H9 (cell line): ENCODE measurements around the gene ABCD3. TPM values are rescaled to one million over a fixed set of nuclear protein-coding genes. Genes with fewer than 3 reads are reported as not detected.

ENCODE experiments used
- DNase-seq: peaks from one replicate; pipeline ENCODE4 v3.0.0-alpha.2; 2017
- H2AFZ ChIP-seq: one replicate; pipeline ENCODE4 v1.6.1; 2013; ENCODE audit warnings: mild to moderate bottlenecking, low read length, control low read depth, moderate library complexity
- H2AK5ac ChIP-seq: 2 replicates; pipeline ENCODE4 v1.6.1; 2013; ENCODE audit warnings: low read length, control low read depth, mixed read lengths; ENCODE audit not compliant: insufficient read length
- H2BK120ac ChIP-seq: one replicate; pipeline ENCODE4 v1.6.1; 2013; ENCODE audit warnings: low read depth, mild to moderate bottlenecking, low read length, control low read depth, inconsistent platforms; ENCODE audit not compliant: poor library complexity, severe bottlenecking
- H2BK12ac ChIP-seq: 2 replicates; pipeline ENCODE4 v1.6.1; 2013; ENCODE audit warnings: low read length, control low read depth, mixed read lengths, low read depth; ENCODE audit not compliant: insufficient read length
- H2BK15ac ChIP-seq: 2 replicates; pipeline ENCODE4 v1.6.1; 2013; ENCODE audit warnings: low read depth, low read length, control low read depth
- H2BK20ac ChIP-seq: one replicate; pipeline ENCODE4 v1.6.1; 2013; ENCODE audit warnings: low read depth, mild to moderate bottlenecking, low read length, control low read depth, inconsistent platforms; ENCODE audit not compliant: poor library complexity, severe bottlenecking
- H2BK5ac ChIP-seq: 2 replicates; pipeline ENCODE4 v1.6.1; 2013; ENCODE audit warnings: low read length, control low read depth, mixed read lengths; ENCODE audit not compliant: insufficient read length
- H3K14ac ChIP-seq: 2 replicates; pipeline ENCODE4 v1.6.1; 2013; ENCODE audit warnings: low read length, control low read depth; ENCODE audit not compliant: insufficient read depth
- H3K18ac ChIP-seq: 2 replicates; pipeline ENCODE4 v1.6.1; 2013; ENCODE audit warnings: low read depth, mild to moderate bottlenecking, mixed read lengths, low read length, control low read depth; ENCODE audit not compliant: insufficient read length
- H3K23ac ChIP-seq: 2 replicates; pipeline ENCODE4 v1.6.1; 2013; ENCODE audit warnings: low read length, control low read depth, mixed read lengths, low read depth; ENCODE audit not compliant: insufficient read length
- H3K23me2 ChIP-seq: 2 replicates; pipeline ENCODE4 v1.6.1; 2013; ENCODE audit warnings: low read depth, mild to moderate bottlenecking, mixed read lengths, low read length, control low read depth; ENCODE audit not compliant: insufficient read length, poor library complexity, severe bottlenecking
- H3K27ac ChIP-seq: 2 replicates; pipeline ENCODE4 v1.5.1; 2013; ENCODE audit warnings: low read length, control low read depth, mixed read lengths, low read depth; ENCODE audit not compliant: insufficient read length
- H3K27me3 ChIP-seq: 2 replicates; pipeline ENCODE4 v1.6.1; 2013; ENCODE audit warnings: low read length, control low read depth, inconsistent platforms; ENCODE audit not compliant: insufficient read depth
- H3K4ac ChIP-seq: 2 replicates; pipeline ENCODE4 v1.6.1; 2013; ENCODE audit warnings: low read depth, mild to moderate bottlenecking, control low read depth, inconsistent platforms, low read length, moderate library complexity
- H3K4me1 ChIP-seq: 2 replicates; pipeline ENCODE4 v1.6.1; 2013; ENCODE audit warnings: low read length, control low read depth, inconsistent platforms; ENCODE audit not compliant: insufficient read depth
- H3K4me2 ChIP-seq: 2 replicates; pipeline ENCODE4 v1.6.1; 2013; ENCODE audit warnings: low read length, control low read depth, mixed read lengths; ENCODE audit not compliant: insufficient read length, insufficient read depth
- H3K56ac ChIP-seq: 2 replicates; pipeline ENCODE4 v1.6.1; 2013; ENCODE audit warnings: low read depth, mild to moderate bottlenecking, mixed read lengths, low read length, control low read depth; ENCODE audit not compliant: insufficient read length
- H3K79me1 ChIP-seq: 2 replicates; pipeline ENCODE4 v1.6.1; 2013; ENCODE audit warnings: low read depth, mild to moderate bottlenecking, moderate library complexity, low read length, control low read depth, inconsistent platforms; ENCODE audit not compliant: insufficient read depth, poor library complexity, severe bottlenecking
- H3K79me2 ChIP-seq: 2 replicates; pipeline ENCODE4 v1.6.1; 2013; ENCODE audit warnings: low read length, control low read depth, inconsistent platforms; ENCODE audit not compliant: insufficient read depth
- H3K9ac ChIP-seq: 2 replicates; pipeline ENCODE4 v1.6.1; 2013; ENCODE audit warnings: low read length, control low read depth, mixed read lengths; ENCODE audit not compliant: insufficient read length; ENCODE audit errors: extremely low read depth
- H3K9me3 ChIP-seq: one replicate; pipeline ENCODE4 v1.6.1; 2013; ENCODE audit warnings: low read depth, low read length, inconsistent platforms; ENCODE audit not compliant: control insufficient read depth
- H3T11ph ChIP-seq: one replicate; pipeline ENCODE4 v1.6.1; 2013; ENCODE audit warnings: mild to moderate bottlenecking, low read length, control low read depth, inconsistent platforms
- H4K20me1 ChIP-seq: one replicate; pipeline ENCODE4 v1.6.1; 2013; ENCODE audit not compliant: control insufficient read depth, insufficient read length, insufficient read depth
- H4K5ac ChIP-seq: 2 replicates; pipeline ENCODE4 v1.6.1; 2013; ENCODE audit warnings: low read depth, mild to moderate bottlenecking, mixed read lengths, low read length, control low read depth; ENCODE audit not compliant: insufficient read length
- H4K8ac ChIP-seq: replicated peaks from 2 replicates; pipeline ENCODE4 v1.6.1; 2013; ENCODE audit warnings: low read length, control low read depth, mixed read lengths, low read depth; ENCODE audit not compliant: insufficient read length
- H4K91ac ChIP-seq: 2 replicates; pipeline ENCODE4 v1.6.1; 2013; ENCODE audit warnings: low read depth, mild to moderate bottlenecking, moderate library complexity, mixed read lengths, low read length, control low read depth; ENCODE audit not compliant: insufficient read length
- H3K27ac Mint-ChIP-seq, 3 experiments: 2 replicates in 2 of 3; 3 replicates in 1 of 3; pipeline ENCODE4 v1.8.0; 2020 to 2021; ENCODE audit warnings: mixed read lengths in 3 of 3, mild to moderate bottlenecking in 1 of 3, moderate library complexity in 1 of 3
- H3K27me3 Mint-ChIP-seq: 2 replicates; pipeline ENCODE4 v1.8.0; 2021; ENCODE audit warnings: low read depth, mild to moderate bottlenecking, moderate library complexity, mixed read lengths
- H3K36me3 Mint-ChIP-seq, 3 experiments: 2 replicates in 2 of 3; 3 replicates in 1 of 3; pipeline ENCODE4 v1.8.0; 2020 to 2021; ENCODE audit warnings: low read depth in 3 of 3, mixed read lengths in 3 of 3; ENCODE audit not compliant: insufficient read depth in 1 of 3
- H3K4me1 Mint-ChIP-seq, 2 experiments: 2 replicates each; pipeline ENCODE4 v1.8.0; 2020; ENCODE audit warnings: mixed read lengths in 2 of 2
- H3K4me3 Mint-ChIP-seq, 2 experiments: 2 replicates in 1 of 2; 3 replicates in 1 of 2; pipeline ENCODE4 v1.8.0; 2020 to 2021; ENCODE audit warnings: mild to moderate bottlenecking in 2 of 2, mixed read lengths in 2 of 2, moderate library complexity in 1 of 2
- H3K9me3 Mint-ChIP-seq, 2 experiments: 2 replicates in 1 of 2; 3 replicates in 1 of 2; pipeline ENCODE4 v1.8.0; 2020; ENCODE audit warnings: mild to moderate bottlenecking in 2 of 2, mixed read lengths in 2 of 2, moderate library complexity in 1 of 2
- WGBS: extraction: QIAGEN DNeasy Blood & Tissue Kit; methylation state at CpG from one replicate; pipeline ENCODE4 v1.1.7; 2013; ENCODE audit warnings: missing lambda C conversion rate, low lambda C conversion rate, mixed read lengths; ENCODE audit not compliant: insufficient read length; ENCODE audit errors: extremely low coverage; 5-methylcytosine and 5-hydroxymethylcytosine counted together
- total RNA-seq: library from RNA; stranded (reverse); gene quantifications from 2 replicates; pipeline ENCODE4 v1.2.1, GENCODE V29; 2021
- TF ChIP-seq, protein P1 (sequence below): fragments of 200-600 bp; sonication (generic); conservative IDR thresholded peaks from 3 replicates; pipeline ENCODE4 v1.8.0; 2021; ENCODE audit warnings: antibody characterized with exemption, mild to moderate bottlenecking

Gene ABCD3
- total RNA-seq, 1 experiment from 2014 or later, result 32.0 TPM

DNA sequence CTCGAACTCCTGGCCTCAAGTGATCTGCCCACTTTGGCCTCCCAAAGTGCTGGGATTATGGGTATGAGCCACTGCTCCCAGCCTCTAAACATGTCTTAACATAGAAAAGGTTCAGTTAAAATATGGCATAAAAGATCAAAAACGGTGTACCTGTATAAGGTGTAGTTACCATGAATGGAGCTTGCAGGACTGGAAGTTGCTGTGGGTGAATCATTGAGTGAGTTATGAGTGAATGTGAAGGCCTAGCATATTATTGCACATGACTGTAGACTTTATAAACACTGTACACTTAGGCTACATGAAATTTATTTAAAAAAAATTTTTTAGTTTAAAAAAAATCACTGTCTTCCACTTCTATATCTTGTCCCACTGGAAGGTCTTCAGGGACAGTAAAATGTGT is 15.7 kb downstream of the ABCD3 start:
- peaks cover 21 to 37% (median 24%) of the 10 kb centered on the region in 3 experiments for H3K36me3 Mint-ChIP-seq
- H3K27ac ChIP-seq, result no peak overlapping the region
- peaks cover 1% of the 10 kb centered on the region; the same call in 1 of the 2 replicates for H3K79me2 ChIP-seq
- DNase-seq, result no peak
- H3K27me3 ChIP-seq, result no peaks in the 10 kb centered on the region
- no peak overlapping the region for H3K23ac ChIP-seq
- no CpG with 5 or more reads among the region's 2 CpGs for WGBS
- no peaks in the 10 kb centered on the region for H3K4me1 ChIP-seq
- H3K27ac Mint-ChIP-seq, result no peak overlapping the region
- no peak overlapping the region for H3K14ac ChIP-seq
- H3K9me3 ChIP-seq, result no peaks in the 10 kb centered on the region
- H4K20me1 ChIP-seq, result no peaks in the 10 kb centered on the region
- H2BK5ac ChIP-seq, result no peak overlapping the region
- H2BK12ac ChIP-seq, result no peak overlapping the region
- TF ChIP-seq, protein P1, sequence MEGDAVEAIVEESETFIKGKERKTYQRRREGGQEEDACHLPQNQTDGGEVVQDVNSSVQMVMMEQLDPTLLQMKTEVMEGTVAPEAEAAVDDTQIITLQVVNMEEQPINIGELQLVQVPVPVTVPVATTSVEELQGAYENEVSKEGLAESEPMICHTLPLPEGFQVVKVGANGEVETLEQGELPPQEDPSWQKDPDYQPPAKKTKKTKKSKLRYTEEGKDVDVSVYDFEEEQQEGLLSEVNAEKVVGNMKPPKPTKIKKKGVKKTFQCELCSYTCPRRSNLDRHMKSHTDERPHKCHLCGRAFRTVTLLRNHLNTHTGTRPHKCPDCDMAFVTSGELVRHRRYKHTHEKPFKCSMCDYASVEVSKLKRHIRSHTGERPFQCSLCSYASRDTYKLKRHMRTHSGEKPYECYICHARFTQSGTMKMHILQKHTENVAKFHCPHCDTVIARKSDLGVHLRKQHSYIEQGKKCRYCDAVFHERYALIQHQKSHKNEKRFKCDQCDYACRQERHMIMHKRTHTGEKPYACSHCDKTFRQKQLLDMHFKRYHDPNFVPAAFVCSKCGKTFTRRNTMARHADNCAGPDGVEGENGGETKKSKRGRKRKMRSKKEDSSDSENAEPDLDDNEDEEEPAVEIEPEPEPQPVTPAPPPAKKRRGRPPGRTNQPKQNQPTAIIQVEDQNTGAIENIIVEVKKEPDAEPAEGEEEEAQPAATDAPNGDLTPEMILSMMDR, result no peak
- no peak overlapping the region for H3T11ph ChIP-seq
- no peak overlapping the region for H3K4me2 ChIP-seq
- H4K8ac ChIP-seq, result no peak overlapping the region
- H3K9ac ChIP-seq, result no peak overlapping the region
- no peak overlapping the region for H2AK5ac ChIP-seq
- H3K79me1 ChIP-seq, result no peaks in the 10 kb centered on the region
- no peak overlapping the region for H3K4ac ChIP-seq
- no peak overlapping the region for H3K56ac ChIP-seq
- H3K4me3 Mint-ChIP-seq, result no peak overlapping the region
- H2BK120ac ChIP-seq, result no peak overlapping the region
- no peak overlapping the region for H4K91ac ChIP-seq
- H3K9me3 Mint-ChIP-seq, result peaks cover 29 to 33% of the 10 kb centered on the region in 2 experiments
- H2BK15ac ChIP-seq, result no peak overlapping the region
- no peak overlapping the region for H3K18ac ChIP-seq
- no peaks in the 10 kb centered on the region for H3K23me2 ChIP-seq
- no peak overlapping the region for H2AFZ ChIP-seq
- no peak overlapping the region for H2BK20ac ChIP-seq
- no peaks in the 10 kb centered on the region for H3K27me3 Mint-ChIP-seq
- no peak overlapping the region for H4K5ac ChIP-seq
- peaks cover 0 to 3% of the 10 kb centered on the region in 2 experiments; a peak in 2 of 4 replicates for H3K4me1 Mint-ChIP-seq
